Neural progenitor cell (in vitro differentiated cells): ENCODE data around the gene TMEM39A.

ENCODE experiments used
- CTCF ChIP-seq: fragments of 200-600 bp; sonication (generic); IDR thresholded peaks from 2 replicates; pipeline ENCODE4 v1.5.1; 2017; ENCODE audit warnings: antibody characterized with exemption, mild to moderate bottlenecking
- EZH2 ChIP-seq: fragments of 200-600 bp; sonication (generic); IDR thresholded peaks from 2 replicates; pipeline ENCODE4 v1.6.1; 2017; ENCODE audit warnings: antibody characterized with exemption, mild to moderate bottlenecking, moderate library complexity
- EZH2phosphoT487 ChIP-seq: fragments of 200-600 bp; sonication (generic); IDR thresholded peaks from 2 replicates; pipeline ENCODE4 v1.6.1; 2017; ENCODE audit warnings: antibody characterized with exemption

GRCh38 chr3:119400466-119400865, 62.9 kb downstream of the TMEM39A start:
- TF ChIP-seq CTCF (no peak), EZH2 (no peak), EZH2phosphoT487 (no peak)
